OCI-LY3 (cell line): ENCODE measurements around the gene RBMS3.

ENCODE experiments used
- H2AFZ ChIP-seq: fragments of 200-600, 300-600 bp; shearing (Covaris generic); 2 replicates; pipeline ENCODE4 v1.6.0; 2014; ENCODE audit warnings: antibody characterized with exemption, low read depth, low read length
- H3K27ac ChIP-seq: fragments of 200-600, 300-600 bp; sonication (generic); 2 replicates; pipeline ENCODE4 v1.5.1; 2014; ENCODE audit warnings: mild to moderate bottlenecking, low read length, moderate library complexity, mixed read lengths
- H3K27me3 ChIP-seq: fragments of 200-600, 300-600 bp; sonication (generic); 2 replicates; pipeline ENCODE4 v1.6.1; 2014; ENCODE audit warnings: low read depth, low read length, mixed read lengths
- H3K36me3 ChIP-seq: fragments of 200-600, 300-600 bp; sonication (generic); replicated peaks from 2 replicates; pipeline ENCODE3; 2014; ENCODE audit warnings: low read depth, low read length, mixed read lengths
- H3K4me1 ChIP-seq: fragments of 300-600, 200-600 bp; sonication (generic); 2 replicates; pipeline ENCODE4 v1.6.1; 2014; ENCODE audit warnings: low read length, mixed read lengths
- H3K4me2 ChIP-seq: fragments of 200-600, 300-600 bp; sonication (generic); 2 replicates; pipeline ENCODE4 v1.6.1; 2014; ENCODE audit warnings: low read length, mixed read lengths
- H3K4me3 ChIP-seq: fragments of 300-600, 200-600 bp; sonication (generic); 2 replicates; pipeline ENCODE4 v1.5.1; 2014; ENCODE audit warnings: antibody characterized with exemption, mild to moderate bottlenecking, low read length, moderate library complexity
- H3K79me2 ChIP-seq: fragments of 300-600, 200-600 bp; shearing (Covaris generic); 2 replicates; pipeline ENCODE4 v1.6.1; 2014; ENCODE audit warnings: mild to moderate bottlenecking, low read length, mixed read lengths
- H3K9ac ChIP-seq: fragments of 300-600, 200-600 bp; shearing (Covaris generic); 2 replicates; pipeline ENCODE4 v1.6.0; 2014; ENCODE audit warnings: mild to moderate bottlenecking, low read length, moderate library complexity
- H3K9me3 ChIP-seq: fragments of 200-600, 300-600 bp; shearing (Covaris generic); 2 replicates; pipeline ENCODE4 v1.6.1; 2014; ENCODE audit warnings: low read length, mixed read lengths; ENCODE audit not compliant: insufficient read depth
- H4K20me1 ChIP-seq: fragments of 200-600, 300-600 bp; sonication (generic); 2 replicates; pipeline ENCODE4 v1.6.1; 2016; ENCODE audit warnings: low read length, mixed read lengths; ENCODE audit not compliant: insufficient read depth
- EZH2phosphoT487 ChIP-seq: fragments of 200-600 bp; shearing (Covaris generic); IDR thresholded peaks from 2 replicates; pipeline ENCODE4 v1.6.1; 2018; ENCODE audit warnings: antibody characterized with exemption, mixed run types, low read depth
- TF ChIP-seq, protein P1 (sequence below): fragments of 200-600, 300-600 bp; sonication (generic); IDR thresholded peaks from 2 replicates; pipeline ENCODE4 v1.5.1; 2014; ENCODE audit warnings: antibody characterized with exemption, low read length, low read depth

RBMS3 gene

DNA sequence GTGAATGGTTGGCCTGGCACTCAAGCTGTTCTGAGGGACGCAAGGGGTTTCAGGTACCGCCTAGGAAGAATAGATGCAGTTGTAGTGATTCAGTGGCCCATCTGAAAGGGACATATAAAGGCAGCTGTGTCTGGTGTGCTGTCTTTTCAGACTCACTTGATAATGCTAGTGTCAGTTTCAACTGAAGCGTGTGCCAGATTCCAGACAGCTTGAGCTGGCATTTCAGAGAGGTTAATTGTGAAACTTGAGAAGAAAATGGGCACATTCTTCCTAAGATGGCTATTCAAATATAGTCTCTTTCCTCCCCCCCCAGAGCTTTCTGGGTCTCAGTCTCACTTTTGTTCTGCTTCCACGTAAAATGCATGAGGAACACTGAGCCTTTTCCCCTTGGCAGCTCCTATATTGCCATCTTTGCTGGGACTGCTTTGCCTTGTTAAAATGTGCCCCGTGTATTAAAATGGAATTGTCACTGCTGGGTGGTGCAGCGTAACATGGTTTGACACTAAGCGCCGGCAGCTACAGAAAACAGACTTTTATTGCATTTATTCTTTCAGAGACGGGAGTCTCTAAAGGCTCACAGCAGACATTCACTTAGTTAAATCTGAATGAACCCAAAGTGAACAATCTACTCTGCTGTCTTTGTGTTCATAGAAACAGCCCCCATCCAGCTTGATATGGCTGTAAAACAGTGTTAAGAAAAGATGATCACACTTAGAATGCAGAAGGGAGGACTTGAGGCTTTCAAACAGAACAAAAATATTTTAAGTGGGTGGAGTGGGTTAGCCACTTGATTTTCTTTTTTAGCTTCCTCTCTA is 478.7 kb downstream of the RBMS3 start:
- Histone ChIP-seq H3K4me1 (peaks cover 96% of the 10 kb centered on the region), H4K20me1 (no peaks in the 10 kb centered on the region), H3K4me2 (peak overlapping the region; percentile 61), H3K27me3 (no peaks in the 10 kb centered on the region), H3K9me3 (no peaks in the 10 kb centered on the region), H3K9ac (peak overlapping the region; percentile 58), H3K27ac (peak overlapping the region; percentile 93), H3K79me2 (no peaks in the 10 kb centered on the region), H2AFZ (no peak overlapping the region), H3K36me3 (peaks cover 4% of the 10 kb centered on the region), H3K4me3 (no peak overlapping the region)
- TF ChIP-seq, protein P1, sequence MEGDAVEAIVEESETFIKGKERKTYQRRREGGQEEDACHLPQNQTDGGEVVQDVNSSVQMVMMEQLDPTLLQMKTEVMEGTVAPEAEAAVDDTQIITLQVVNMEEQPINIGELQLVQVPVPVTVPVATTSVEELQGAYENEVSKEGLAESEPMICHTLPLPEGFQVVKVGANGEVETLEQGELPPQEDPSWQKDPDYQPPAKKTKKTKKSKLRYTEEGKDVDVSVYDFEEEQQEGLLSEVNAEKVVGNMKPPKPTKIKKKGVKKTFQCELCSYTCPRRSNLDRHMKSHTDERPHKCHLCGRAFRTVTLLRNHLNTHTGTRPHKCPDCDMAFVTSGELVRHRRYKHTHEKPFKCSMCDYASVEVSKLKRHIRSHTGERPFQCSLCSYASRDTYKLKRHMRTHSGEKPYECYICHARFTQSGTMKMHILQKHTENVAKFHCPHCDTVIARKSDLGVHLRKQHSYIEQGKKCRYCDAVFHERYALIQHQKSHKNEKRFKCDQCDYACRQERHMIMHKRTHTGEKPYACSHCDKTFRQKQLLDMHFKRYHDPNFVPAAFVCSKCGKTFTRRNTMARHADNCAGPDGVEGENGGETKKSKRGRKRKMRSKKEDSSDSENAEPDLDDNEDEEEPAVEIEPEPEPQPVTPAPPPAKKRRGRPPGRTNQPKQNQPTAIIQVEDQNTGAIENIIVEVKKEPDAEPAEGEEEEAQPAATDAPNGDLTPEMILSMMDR, result no peak
- TF ChIP-seq EZH2phosphoT487, result no peak

DNA sequence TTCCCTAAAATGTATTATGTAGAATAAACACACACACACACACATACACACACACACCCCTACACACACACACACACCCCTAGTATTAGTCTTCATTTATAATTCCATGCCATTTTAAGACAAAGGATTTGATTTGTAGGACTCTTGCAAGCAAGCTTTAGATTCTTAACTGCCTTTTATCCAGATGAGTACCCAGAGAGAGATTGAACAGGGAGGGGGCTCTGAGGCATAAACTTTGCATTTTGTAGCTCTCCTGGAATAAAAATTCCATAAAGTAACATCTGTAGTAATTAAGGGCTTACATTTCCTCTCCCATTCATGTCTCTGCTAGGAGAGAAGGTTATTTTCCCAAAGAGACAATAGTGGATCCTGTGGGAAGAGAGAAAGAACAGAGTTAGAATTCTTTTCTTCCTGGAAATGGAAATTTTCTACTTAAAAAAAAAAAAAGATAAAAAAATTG is 479.4 kb downstream of the RBMS3 start:
- no peaks in the 10 kb centered on the region for H3K27me3 ChIP-seq
- H2AFZ ChIP-seq, result no peak overlapping the region
- no peaks in the 10 kb centered on the region for H3K79me2 ChIP-seq
- peak overlapping the region; percentile 58 for H3K9ac ChIP-seq
- H3K4me3 ChIP-seq, result no peak overlapping the region
- H3K4me2 ChIP-seq, result peak overlapping the region; percentile 61
- H4K20me1 ChIP-seq, result no peaks in the 10 kb centered on the region
- no peak for TF ChIP-seq EZH2phosphoT487
- TF ChIP-seq, protein P1, result no peak
- peaks cover 94% of the 10 kb centered on the region for H3K4me1 ChIP-seq
- H3K9me3 ChIP-seq, result no peaks in the 10 kb centered on the region
- H3K27ac ChIP-seq, result peak overlapping the region; percentile 93
- peaks cover 4% of the 10 kb centered on the region for H3K36me3 ChIP-seq

DNA sequence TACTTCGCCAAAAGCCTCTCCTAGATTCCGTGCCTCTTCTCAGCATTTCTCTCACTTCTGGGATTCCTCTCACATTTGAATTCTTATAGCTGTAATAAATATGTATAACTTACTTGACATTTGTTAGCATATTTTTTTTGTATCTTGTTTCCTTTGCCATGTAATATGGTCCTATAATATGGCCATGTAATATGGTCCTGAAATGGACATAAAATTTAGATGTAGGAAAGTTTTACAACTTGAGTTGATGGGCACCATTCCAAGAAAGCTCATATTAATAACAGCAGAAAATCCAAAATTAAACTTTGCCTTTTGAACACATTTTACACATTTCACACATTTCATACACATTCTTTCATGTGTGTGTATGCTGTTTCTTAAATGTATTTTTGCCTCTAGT is 480.6 kb downstream of the RBMS3 start:
- H3K27ac ChIP-seq, result peak overlapping the region; percentile 93
- no peaks in the 10 kb centered on the region for H3K9me3 ChIP-seq
- peak overlapping the region; percentile 58 for H3K9ac ChIP-seq
- H3K4me3 ChIP-seq, result peak overlapping the region; percentile 15
- TF ChIP-seq, protein P1, result no peak
- TF ChIP-seq EZH2phosphoT487, result no peak
- peak overlapping the region; percentile 42 for H2AFZ ChIP-seq
- no peaks in the 10 kb centered on the region for H3K27me3 ChIP-seq
- no peaks in the 10 kb centered on the region for H3K79me2 ChIP-seq
- H3K4me2 ChIP-seq, result peak overlapping the region; percentile 61
- no peaks in the 10 kb centered on the region for H4K20me1 ChIP-seq
- H3K4me1 ChIP-seq, result peaks cover 85% of the 10 kb centered on the region
- peaks cover 4% of the 10 kb centered on the region for H3K36me3 ChIP-seq

DNA sequence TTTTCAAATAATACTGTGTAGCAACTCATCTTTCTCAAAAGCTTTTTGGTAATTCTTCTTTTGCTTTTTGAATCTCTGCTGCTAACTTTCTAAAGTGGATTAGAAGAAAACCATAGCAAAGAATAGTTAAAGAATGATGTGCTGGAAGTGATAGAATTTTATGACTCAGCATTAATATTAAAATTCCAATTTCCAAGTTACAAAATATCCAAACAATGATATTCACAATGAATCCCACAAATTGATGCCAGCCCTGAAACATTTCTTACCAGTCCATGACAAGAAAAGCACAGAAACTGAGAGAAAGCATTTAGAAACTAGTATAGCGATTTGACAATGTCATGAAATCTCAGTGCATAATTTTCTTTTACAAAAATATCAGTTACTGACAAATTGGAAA is 482.2 kb downstream of the RBMS3 start:
- H2AFZ ChIP-seq, result no peak overlapping the region
- H3K79me2 ChIP-seq, result no peaks in the 10 kb centered on the region
- H3K4me2 ChIP-seq, result peak overlapping the region; percentile 50
- H3K4me3 ChIP-seq, result peak overlapping the region; percentile 0; the same call in 1 of the 2 replicates
- no peaks in the 10 kb centered on the region for H3K9me3 ChIP-seq
- no peaks in the 10 kb centered on the region for H3K36me3 ChIP-seq
- H3K4me1 ChIP-seq, result peaks cover 69% of the 10 kb centered on the region
- H3K27ac ChIP-seq, result peak overlapping the region; percentile 93
- H4K20me1 ChIP-seq, result no peaks in the 10 kb centered on the region
- H3K9ac ChIP-seq, result peak overlapping the region; percentile 13; the same call in 1 of the 2 replicates
- H3K27me3 ChIP-seq, result no peaks in the 10 kb centered on the region
- TF ChIP-seq, protein P1, result no peak
- no peak for TF ChIP-seq EZH2phosphoT487
